GM19438 (cell line): ENCODE measurements around the gene APOBEC2.

Source experiments
- ATAC-seq: cut with Tn5 transposase; IDR thresholded peaks from one replicate; pipeline ENCODE4 v1.9.1; 2021; ENCODE audit warnings: low read depth; ENCODE audit not compliant: unreplicated experiment

The APOBEC2 gene

GRCh38 chr6:41056768-41057490 is 3.9 kb downstream of the APOBEC2 start:
- ATAC-seq: no peak

DNA sequence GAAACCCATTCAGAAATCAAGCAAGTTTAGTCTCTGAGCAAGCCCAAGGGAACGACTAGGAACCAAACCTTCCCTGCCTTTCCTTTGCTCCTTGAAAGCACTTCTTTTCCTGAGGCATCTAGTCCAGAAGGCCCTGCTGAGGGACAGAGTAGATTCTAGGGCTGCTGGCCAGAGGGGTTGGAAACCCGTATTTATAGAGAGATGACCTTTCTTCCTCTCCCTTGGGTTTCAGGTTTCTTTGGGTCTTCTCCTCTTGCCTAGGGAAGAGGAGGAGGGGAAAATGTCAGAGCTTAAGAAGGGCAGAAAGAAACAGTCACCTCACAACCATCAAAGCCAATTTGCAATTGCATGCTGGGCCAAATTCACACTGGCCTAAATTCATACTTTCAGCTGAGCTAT is 5.8 kb downstream of the APOBEC2 start:
- ATAC-seq: no peak

GRCh38 chr6:41059556-41059955 is 6.6 kb downstream of the APOBEC2 start:
- ATAC-seq: no peak

GRCh38 chr6:41061196-41061726 is 8.3 kb downstream of the APOBEC2 start:
- no peak for ATAC-seq

DNA sequence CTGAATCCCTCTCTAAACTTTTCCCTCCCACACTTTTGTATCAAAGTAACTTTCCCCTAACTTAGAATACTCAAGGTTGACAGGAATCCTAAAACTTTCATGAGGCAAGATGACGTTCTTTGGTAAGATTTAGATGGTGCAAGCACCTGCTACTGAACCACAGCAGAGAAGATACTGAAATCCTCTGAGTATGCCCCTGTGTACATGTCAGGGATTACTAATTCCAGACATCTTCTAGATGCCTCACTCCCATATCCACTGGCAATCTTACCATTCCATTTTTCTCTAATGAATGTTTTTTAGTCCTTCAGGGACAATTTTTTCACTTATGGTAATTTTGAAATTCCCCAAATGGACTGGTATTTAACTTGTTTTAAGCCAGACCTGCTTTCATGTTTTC is 9.1 kb downstream of the APOBEC2 start:
- ATAC-seq: no peak

DNA sequence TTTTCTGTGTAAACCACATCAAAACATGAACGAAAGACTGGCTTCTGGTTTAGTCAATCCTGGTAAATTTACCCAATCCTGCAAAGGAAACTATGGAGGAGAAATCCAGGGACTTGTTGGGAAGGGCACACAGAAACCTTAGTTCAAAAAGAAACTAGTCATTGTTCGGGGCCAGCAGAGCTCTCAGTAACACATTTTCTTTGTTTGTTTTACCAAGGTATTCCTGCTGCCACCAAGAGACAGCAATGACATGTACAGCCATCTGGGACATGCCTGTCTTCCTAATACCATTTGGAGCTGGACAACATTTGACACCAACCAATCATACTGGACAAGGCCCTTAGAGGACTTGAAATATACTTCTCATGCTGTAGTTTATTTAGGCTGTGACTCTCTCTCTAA is 10.9 kb downstream of the APOBEC2 start:
- no peak for ATAC-seq

- no peak for ATAC-seq
Observed at GRCh38 chr6:41064841-41065240, 11.8 kb downstream of the APOBEC2 start.

- no peak for ATAC-seq
Observed at GRCh38 chr6:41065550-41066026, 12.6 kb downstream of the APOBEC2 start.

GRCh38 chr6:41066867-41067304 is 13.9 kb downstream of the APOBEC2 start:
- no peak for ATAC-seq

- peak; percentile 20 for ATAC-seq
Observed at GRCh38 chr6:41071501-41071922, 18.5 kb downstream of the APOBEC2 start.

- peak; percentile 67 for ATAC-seq
Observed at GRCh38 chr6:41071923-41072835, 19.2 kb downstream of the APOBEC2 start, which contains the start of gene OARD1. Gene OARD1, minus strand, starts transcription at chr6:41072356. Its CDS starts 722 bp downstream, at chr6:41071634.

DNA sequence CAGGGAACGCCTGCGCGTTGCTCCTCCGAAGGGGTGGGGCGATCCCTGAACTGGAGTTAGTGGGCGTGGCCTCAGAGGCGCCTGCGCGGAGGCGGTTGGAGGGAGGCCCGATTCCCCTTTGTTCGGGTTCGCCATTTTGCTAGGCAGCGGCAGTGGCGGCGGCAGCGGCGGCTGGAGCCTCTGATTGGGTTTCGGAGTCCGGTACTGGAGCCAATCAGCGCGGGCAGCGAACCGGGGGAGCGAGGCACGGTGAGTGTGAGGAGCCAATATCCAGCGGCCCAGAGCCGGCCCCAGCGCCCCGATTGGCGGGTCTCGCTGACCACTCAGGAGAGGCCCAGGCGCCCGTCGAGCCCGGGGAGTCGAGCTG is 19.8 kb downstream of the APOBEC2 start, which contains the start of gene NFYA:
NFYA (plus strand) TSS at position 139 of the 367 bp plus-strand sequence. CDS start 6,116 bp downstream, outside the sequence.
- ATAC-seq: peak; percentile 61

GRCh38 chr6:41073203-41073967 is 20.4 kb downstream of the APOBEC2 start:
- peak; percentile 24 for ATAC-seq

- no peak for ATAC-seq
Observed at GRCh38 chr6:41073968-41074691, 21.1 kb downstream of the APOBEC2 start.

DNA sequence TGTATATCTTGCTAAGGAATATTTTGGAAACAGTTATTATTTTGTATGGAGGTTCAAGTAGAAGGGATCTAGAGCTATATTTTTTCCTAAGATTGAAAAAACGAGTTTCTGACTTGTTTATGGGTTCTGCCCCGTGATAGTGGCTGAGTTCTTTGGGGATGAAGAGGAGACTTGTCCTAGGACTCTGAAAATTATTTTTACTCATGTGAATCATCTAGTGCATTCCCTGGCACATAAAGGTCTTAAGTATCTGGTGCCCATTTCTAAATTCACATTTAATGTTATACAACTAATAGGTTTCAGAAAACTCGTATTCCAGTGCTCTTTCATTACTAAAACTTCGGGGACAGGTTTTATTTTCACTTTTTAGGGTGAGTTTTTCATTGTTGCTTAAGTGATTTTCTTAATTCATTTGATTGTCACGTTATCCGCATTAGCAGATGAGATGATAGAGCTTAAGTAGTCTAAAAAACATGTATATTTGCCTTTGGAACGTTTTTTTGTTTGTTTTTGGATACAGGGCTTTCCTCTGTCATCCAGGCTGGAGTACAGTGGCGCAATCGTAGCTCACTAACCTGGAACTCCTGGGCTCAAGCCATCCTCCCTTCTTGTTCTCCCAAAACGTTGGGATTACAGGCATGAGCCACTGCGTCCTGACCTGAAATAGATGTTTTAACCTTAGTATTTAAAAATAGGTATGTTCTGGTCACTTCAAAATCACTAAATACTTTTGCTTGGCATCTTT is 21.9 kb downstream of the APOBEC2 start:
- ATAC-seq: no peak

- ATAC-seq: no peak
Observed at GRCh38 chr6:41075651-41076626, 22.9 kb downstream of the APOBEC2 start.

GRCh38 chr6:41077536-41077935 is 24.5 kb downstream of the APOBEC2 start:
- no peak for ATAC-seq

- no peak for ATAC-seq
Observed at GRCh38 chr6:41078101-41078500, 25.1 kb downstream of the APOBEC2 start.
